Measurements from ENCODE around the gene ALDH3B1. TPM values are rescaled to one million over a fixed set of nuclear protein-coding genes. Genes with fewer than 3 reads are reported as not detected.

The ALDH3B1 gene
- total and polyA plus RNA-seq, 2 of the 4 experiments (the other 2 are of a cell fraction), result 11.8 to 22.8 TPM

DNA sequence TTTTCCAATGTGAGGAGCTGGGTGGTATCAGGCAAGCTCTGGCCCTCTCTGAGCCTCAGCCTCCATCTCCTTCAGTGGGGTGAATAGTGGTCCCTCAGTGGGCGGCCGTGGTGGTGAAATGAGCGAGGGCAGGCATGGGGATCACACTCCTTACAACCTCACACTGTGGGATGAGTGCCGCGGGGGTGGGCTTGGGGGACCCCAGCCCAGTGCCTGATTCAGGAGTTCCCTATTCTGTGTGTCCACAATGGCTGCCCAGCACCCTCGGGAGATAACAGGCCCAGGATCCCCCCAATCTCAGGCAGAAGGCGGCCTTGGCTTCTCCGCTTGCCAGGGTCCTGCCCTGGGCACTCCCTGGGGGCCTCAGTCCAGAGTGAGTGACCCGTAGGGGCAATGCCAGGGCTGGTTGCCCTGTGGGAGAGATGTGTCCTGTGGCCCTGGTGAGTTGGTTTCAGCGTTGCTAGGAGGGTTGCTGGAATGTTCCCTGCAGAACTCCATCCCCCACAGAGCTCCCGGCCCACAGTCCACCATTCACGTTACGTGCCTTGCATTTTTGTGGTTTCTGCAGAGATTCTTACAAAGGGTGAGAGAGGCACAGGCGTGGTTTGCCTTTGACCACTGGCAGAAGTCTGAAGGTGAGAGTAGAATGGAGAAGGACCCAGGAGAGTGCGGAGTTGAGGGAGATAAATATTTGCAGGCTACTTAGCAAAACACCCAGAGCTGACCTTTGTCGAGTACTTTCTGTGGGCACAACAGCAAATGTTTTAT lies 2.9 kb downstream of the ALDH3B1 start:
- Histone ChIP-seq H3K4ac (ENCODE audit: low read depth, low read length) (peak overlapping the region; percentile 100), H3K9ac (ENCODE audit: low read depth, low read length) (peak overlapping the region; percentile 35), H4K5ac (ENCODE audit: low read depth, low read length) (peak overlapping the region; percentile 92), H3K9me3 (ENCODE audit: control insufficient read depth, insufficient read depth, low read length) (no peaks in the 10 kb centered on the region), H3K4me3 (ENCODE audit: insufficient read depth, low read depth, low read length) (no peak overlapping the region), H3K4me1 (ENCODE audit: control insufficient read depth, insufficient read depth, low read length) (peaks cover 47% of the 10 kb centered on the region), H3K9me1 (ENCODE audit: insufficient read depth, low read length) (peaks cover 35% of the 10 kb centered on the region), H2AFZ (replicated peaks; ENCODE audit: low read length, poor library complexity) (peak overlapping the region; percentile 80), H3K23ac (ENCODE audit: low read depth, low read length) (peak overlapping the region; percentile 70), H2BK15ac (ENCODE audit: low read depth, low read length) (peak overlapping the region; percentile 98; the same call in 2 of the 3 replicates), H3K79me1 (ENCODE audit: low read depth in 1 of 2, low read length in 2 of 2) (peaks cover 23 to 45% of the 10 kb centered on the region in 2 experiments; a peak in 3 of 4 replicates), H3K36me3 (ENCODE audit: control insufficient read depth, insufficient read depth, low read length) (no peaks in the 10 kb centered on the region), H4K20me1 (ENCODE audit: insufficient read depth, low read length) (no peaks in the 10 kb centered on the region), H2BK120ac (ENCODE audit: low read depth, low read length) (peak overlapping the region; percentile 98), H4K8ac (ENCODE audit: low read depth in 2 of 2, low read length in 2 of 2) (peak overlapping the region; percentile 88 to 92), H3K56ac (ENCODE audit: extremely low read depth, insufficient read depth, low read length) (peak overlapping the region; percentile 85), H3K18ac (ENCODE audit: low read depth, low read length) (peak overlapping the region; percentile 72), H2BK5ac (ENCODE audit: low read depth, low read length, poor library complexity, severe bottlenecking) (peak overlapping the region; percentile 92), H3K4me2 (ENCODE audit: low read depth, low read length) (peak overlapping the region; percentile 44), H3K27ac (ENCODE audit: insufficient read depth, low read length) (peak overlapping the region; percentile 88), H2AK5ac (ENCODE audit: low read depth, low read length) (peak overlapping the region; percentile 100), H3K14ac (replicated peaks; ENCODE audit: low read depth, low read length) (peak overlapping the region; percentile 98), H4K91ac (ENCODE audit: insufficient read depth, low read depth, low read length) (peak overlapping the region; percentile 100), H3K27me3 (ENCODE audit: control insufficient read depth, insufficient read depth, low read length) (no peaks in the 10 kb centered on the region), H2BK20ac (ENCODE audit: low read depth, low read length) (peak overlapping the region; percentile 93), H2AK9ac (replicated peaks; ENCODE audit: low read depth, low read length, poor library complexity) (peak overlapping the region; percentile 100)
- BruUV-seq (replicated peaks), result no TSS peak
- POLR2A ChIA-PET (ENCODE audit: unreplicated experiment), result interaction anchor here (0.6 kb wide), 1 partner anchor 19 kb away, joined by 3 read pairs; no protein-coding TSS in a partner anchor
- intact Hi-C loops (cut with micrococcal nuclease) (loop anchor here (5.0 kb wide), 2 partner anchors 104 to 194 kb away; no protein-coding TSS in a partner anchor), dilution Hi-C loops (cut with HindIII; ENCODE audit: low sequenced_read_pairs, unreplicated experiment) (no loop called here), in situ Hi-C loops (cut with MboI; ENCODE audit: low sequenced_read_pairs) (no loop called here)
- CTCF ChIA-PET, result no interaction called here
- WGBS, 2 experiments (ENCODE audit: extremely low coverage in 2 of 2, insufficient read length in 1 of 2), result 17% methylated on average over 2 of the region's 16 CpGs; no CpG with 5 or more reads in 1 of the 2 experiments
- ATAC-seq (ENCODE audit: low read depth) (peak; percentile 65), DNase-seq (peak; percentile 95)
- TF ChIP-seq MAZ (IDR thresholded peaks at IDR 0.05; ENCODE audit: borderline replicate concordance, low read depth, low read length) (peak; percentile 63), NFE2L2 (IDR thresholded peaks at IDR 0.05; ENCODE audit: low read depth, low read length) (no peak), RFX5 (IDR thresholded peaks at IDR 0.05; ENCODE audit: low read depth, low read length) (no peak), FOS (IDR thresholded peaks at IDR 0.05; ENCODE audit: low read depth, low read length) (0 out of 2 replicates have a peak, but pooled peaks have one; percentile 21), BHLHE40 (IDR thresholded peaks at IDR 0.05; ENCODE audit: low read depth, low read length) (peak; percentile 70; the same call in 1 of the 2 replicates), RAD21 (IDR thresholded peaks at IDR 0.05; ENCODE audit: low read length) (no peak)

All from IMR-90 (cell line).